AG09319 (cell line): Measurements from ENCODE around the gene DDB1.

Experiments used
- DNase-seq: peaks from one replicate; pipeline ENCODE4 v3.0.0-alpha.2; 2010; ENCODE audit warnings: low read depth; ENCODE audit errors: extremely low read depth
- CTCF ChIP-seq: IDR thresholded peaks from 2 replicates; pipeline ENCODE4 v1.5.1; 2011; ENCODE audit warnings: low read depth, mild to moderate bottlenecking, inconsistent platforms, low read length, moderate library complexity

The DDB1 gene

GRCh38 chr11:61347916-61348461 lies 15.1 kb upstream of the DDB1 start:
- no peak for DNase-seq
- TF ChIP-seq CTCF = no peak

- TF ChIP-seq CTCF = no peak
- no peak for DNase-seq
Observed at GRCh38 chr11:61345954-61346843, 13.3 kb upstream of the DDB1 start.

GRCh38 chr11:61345170-61345610 lies 12.3 kb upstream of the DDB1 start:
- no peak for DNase-seq
- no peak for TF ChIP-seq CTCF

GRCh38 chr11:61343792-61344745 lies 11.2 kb upstream of the DDB1 start:
- DNase-seq = no peak
- no peak for TF ChIP-seq CTCF

- DNase-seq = no peak
- TF ChIP-seq CTCF = no peak
Observed at GRCh38 chr11:61342207-61342803, 9.4 kb upstream of the DDB1 start.

- no peak for TF ChIP-seq CTCF
- DNase-seq = no peak
Observed at GRCh38 chr11:61341706-61342105, 8.8 kb upstream of the DDB1 start.
